Adrenal gland (tissue), 5 donors: Measurements from ENCODE around the gene PTGES3L.

ENCODE experiments used
- CTCF ChIP-seq, 6 experiments: fragments of 450-650 bp in 4 of 6; fragments of 200-600 bp in 2 of 6; sonication (generic) in 1 of 6; IDR thresholded peaks; 1 replicate in 5 of 6; 2 replicates in 1 of 6; pipeline versions ENCODE4 v1.5.1 to v1.8.0; 2016 to 2021; ENCODE audit warnings: antibody characterized with exemption in 6 of 6, mild to moderate bottlenecking in 2 of 6, moderate library complexity in 1 of 6
- POLR2A ChIP-seq, 2 donors: fragments of 450-650 bp; IDR thresholded peaks; one replicate each; pipeline ENCODE4 v1.6.1; 2017; ENCODE audit warnings: antibody characterized with exemption in 2 of 2, mild to moderate bottlenecking in 2 of 2, moderate library complexity in 1 of 2
- donor health status: DM: no; HTN: no; CAD: no.

GRCh38 chr17:42950044-42950783, 29.7 kb downstream of the PTGES3L start:
- TF ChIP-seq CTCF (IDR thresholded peaks at IDR 0.05) (no peak), POLR2A (IDR thresholded peaks at IDR 0.05) (no peak)
